Skeletal muscle satellite cell (primary cell): ENCODE data around the gene BMERB1.
"Not testable (repeated sequence)": the region's sequence is repeated elsewhere in the genome, so short reads cannot be mapped to it uniquely, and the experiment has no call there.

Experiments used
- H3K27me3 ChIP-seq: 2 replicates; pipeline ENCODE4 v1.7.0; 2013; ENCODE audit warnings: low read length; ENCODE audit not compliant: control insufficient read depth, insufficient read depth
- H3K36me3 ChIP-seq: 2 replicates; pipeline ENCODE4 v1.7.0; 2013; ENCODE audit warnings: mild to moderate bottlenecking, control low read depth, low read length; ENCODE audit not compliant: insufficient read depth
- H3K4me1 ChIP-seq: 2 replicates; pipeline ENCODE4 v1.7.0; 2013; ENCODE audit warnings: low read length; ENCODE audit not compliant: control insufficient read depth, insufficient read depth
- H3K4me2 ChIP-seq: 2 replicates; pipeline ENCODE4 v1.7.0; 2013; ENCODE audit warnings: mild to moderate bottlenecking, low read length
- H3K4me3 ChIP-seq: 2 replicates; pipeline ENCODE4 v1.7.0; 2013; ENCODE audit warnings: low read length
- H3K9ac ChIP-seq: 2 replicates; pipeline ENCODE4 v1.7.0; 2013; ENCODE audit warnings: mild to moderate bottlenecking, low read depth, low read length, moderate library complexity
- H3K9me3 ChIP-seq: replicated peaks from 2 replicates; pipeline ENCODE4 v1.7.0; 2013; ENCODE audit warnings: mild to moderate bottlenecking, control low read depth, low read length

BMERB1 gene

GRCh38 chr16:15450624-15451023 lies 16.2 kb downstream of the BMERB1 start:
- Histone ChIP-seq H3K27me3 (no peaks in the 10 kb centered on the region), H3K36me3 (no peaks in the 10 kb centered on the region), H3K9me3 (no peaks in the 10 kb centered on the region), H3K4me3 (no peak overlapping the region), H3K9ac (no peak overlapping the region), H3K4me1 (no peaks in the 10 kb centered on the region), H3K4me2 (no peak overlapping the region)

- no peak overlapping the region for H3K9ac ChIP-seq
- H3K36me3 ChIP-seq, result no peaks in the 10 kb centered on the region
- no peak overlapping the region for H3K4me3 ChIP-seq
- H3K4me2 ChIP-seq, result no peak overlapping the region
- H3K27me3 ChIP-seq, result no peaks in the 10 kb centered on the region
- no peaks in the 10 kb centered on the region for H3K9me3 ChIP-seq
- no peaks in the 10 kb centered on the region for H3K4me1 ChIP-seq
These were observed 16.8 kb downstream of the BMERB1 start for GRCh38 chr16:15451098-15451731.

GRCh38 chr16:15452246-15452855 lies 18.0 kb downstream of the BMERB1 start:
- H3K4me3 ChIP-seq, result no peak overlapping the region
- H3K9ac ChIP-seq, result no peak overlapping the region
- H3K36me3 ChIP-seq, result no peaks in the 10 kb centered on the region
- H3K4me1 ChIP-seq, result no peaks in the 10 kb centered on the region
- H3K9me3 ChIP-seq, result no peaks in the 10 kb centered on the region
- H3K4me2 ChIP-seq, result no peak overlapping the region
- no peaks in the 10 kb centered on the region for H3K27me3 ChIP-seq

GRCh38 chr16:15453296-15453695 lies 18.9 kb downstream of the BMERB1 start:
- H3K4me2 ChIP-seq, H3K27me3 ChIP-seq, H3K9ac ChIP-seq, H3K9me3 ChIP-seq, H3K4me1 ChIP-seq, H3K36me3 ChIP-seq, H3K4me3 ChIP-seq: not testable (repeated sequence)

- not testable (repeated sequence) for H3K4me3 ChIP-seq
These were observed 20.5 kb downstream of the BMERB1 start for GRCh38 chr16:15454933-15455332.

GRCh38 chr16:15457400-15457799 lies 23.0 kb downstream of the BMERB1 start:
- no peak overlapping the region for H3K4me3 ChIP-seq
- no peak overlapping the region for H3K9ac ChIP-seq
- no peak overlapping the region for H3K4me2 ChIP-seq
- H3K9me3 ChIP-seq, result no peaks in the 10 kb centered on the region
- H3K27me3 ChIP-seq, result no peaks in the 10 kb centered on the region
- peaks cover 8% of the 10 kb centered on the region for H3K4me1 ChIP-seq
- no peaks in the 10 kb centered on the region for H3K36me3 ChIP-seq

More at GRCh38 chr16:15454933-15455332, 20.5 kb downstream of the BMERB1 start:
- not testable (repeated sequence) for H3K36me3 ChIP-seq, H3K27me3 ChIP-seq, H3K9ac ChIP-seq, H3K9me3 ChIP-seq, H3K4me2 ChIP-seq, H3K4me1 ChIP-seq

GRCh38 chr16:15457958-15458357 lies 23.6 kb downstream of the BMERB1 start:
- no peak overlapping the region for H3K4me3 ChIP-seq
- peaks cover 8% of the 10 kb centered on the region for H3K4me1 ChIP-seq
- H3K36me3 ChIP-seq, result no peaks in the 10 kb centered on the region
- no peaks in the 10 kb centered on the region for H3K27me3 ChIP-seq
- no peak overlapping the region for H3K9ac ChIP-seq
- H3K9me3 ChIP-seq, result no peaks in the 10 kb centered on the region
- H3K4me2 ChIP-seq, result no peak overlapping the region

- H3K27me3 ChIP-seq, result no peaks in the 10 kb centered on the region
- no peaks in the 10 kb centered on the region for H3K36me3 ChIP-seq
- H3K9me3 ChIP-seq, result no peaks in the 10 kb centered on the region
- peaks cover 8% of the 10 kb centered on the region for H3K4me1 ChIP-seq
- no peak overlapping the region for H3K4me2 ChIP-seq
- H3K9ac ChIP-seq, result no peak overlapping the region
- no peak overlapping the region for H3K4me3 ChIP-seq
These were observed 25.4 kb downstream of the BMERB1 start for GRCh38 chr16:15459791-15460190.

GRCh38 chr16:15460601-15461000 lies 26.2 kb downstream of the BMERB1 start:
- Histone ChIP-seq H3K36me3 (no peaks in the 10 kb centered on the region), H3K9ac (no peak overlapping the region), H3K27me3 (no peaks in the 10 kb centered on the region), H3K9me3 (no peaks in the 10 kb centered on the region), H3K4me3 (no peak overlapping the region), H3K4me2 (no peak overlapping the region), H3K4me1 (peaks cover 8% of the 10 kb centered on the region)

GRCh38 chr16:15461376-15461775 lies 27.0 kb downstream of the BMERB1 start:
- no peak overlapping the region for H3K4me2 ChIP-seq
- H3K27me3 ChIP-seq, result no peaks in the 10 kb centered on the region
- H3K9ac ChIP-seq, result no peak overlapping the region
- H3K4me1 ChIP-seq, result peaks cover 8% of the 10 kb centered on the region
- no peak overlapping the region for H3K4me3 ChIP-seq
- H3K36me3 ChIP-seq, result no peaks in the 10 kb centered on the region
- H3K9me3 ChIP-seq, result no peaks in the 10 kb centered on the region

GRCh38 chr16:15464401-15465186 lies 30.2 kb downstream of the BMERB1 start:
- H3K27me3 ChIP-seq, result no peaks in the 10 kb centered on the region
- no peak overlapping the region for H3K4me2 ChIP-seq
- H3K4me1 ChIP-seq, result peaks cover 8% of the 10 kb centered on the region
- no peak overlapping the region for H3K9ac ChIP-seq
- no peak overlapping the region for H3K4me3 ChIP-seq
- no peaks in the 10 kb centered on the region for H3K9me3 ChIP-seq
- no peaks in the 10 kb centered on the region for H3K36me3 ChIP-seq
